Mesothelial cell of epicardium (in vitro differentiated cells): Measurements from ENCODE around the gene FOXQ1. TPM values are rescaled to one million over a fixed set of nuclear protein-coding genes. Genes with fewer than 3 reads are reported as not detected.

Experiments
- DNase-seq, 2 experiments: peaks; one replicate each; pipeline ENCODE4 v3.0.0; 2021; ENCODE audit warnings: low spot score in 2 of 2; ENCODE audit not compliant: unreplicated experiment in 2 of 2
- H3K27ac Mint-ChIP-seq: 2 replicates; pipeline ENCODE4 v1.8.0; 2021; ENCODE audit warnings: mixed read lengths
- H3K27me3 Mint-ChIP-seq: 2 replicates; pipeline ENCODE4 v1.8.0; 2021; ENCODE audit warnings: low read depth, mixed read lengths
- H3K36me3 Mint-ChIP-seq: 2 replicates; pipeline ENCODE4 v1.8.0; 2021; ENCODE audit warnings: mixed read lengths
- H3K4me1 Mint-ChIP-seq: 2 replicates; pipeline ENCODE4 v1.8.0; 2021; ENCODE audit warnings: mixed read lengths
- H3K4me3 Mint-ChIP-seq: 2 replicates; pipeline ENCODE4 v1.8.0; 2021; ENCODE audit warnings: mild to moderate bottlenecking, moderate library complexity, mixed read lengths
- H3K9me3 Mint-ChIP-seq: 2 replicates; pipeline ENCODE4 v1.8.0; 2021; ENCODE audit warnings: mixed read lengths
- total RNA-seq: library from RNA; stranded (reverse); gene quantifications from 3 replicates; pipeline ENCODE4 v1.2.1, GENCODE V29; 2021
- TF ChIP-seq, protein P1 (sequence below): fragments of 200-600 bp; sonication (generic); IDR thresholded peaks from one replicate; pipeline ENCODE4 v1.5.0; 2021; ENCODE audit warnings: antibody characterized with exemption; ENCODE audit not compliant: unreplicated experiment

The FOXQ1 gene, protein sequence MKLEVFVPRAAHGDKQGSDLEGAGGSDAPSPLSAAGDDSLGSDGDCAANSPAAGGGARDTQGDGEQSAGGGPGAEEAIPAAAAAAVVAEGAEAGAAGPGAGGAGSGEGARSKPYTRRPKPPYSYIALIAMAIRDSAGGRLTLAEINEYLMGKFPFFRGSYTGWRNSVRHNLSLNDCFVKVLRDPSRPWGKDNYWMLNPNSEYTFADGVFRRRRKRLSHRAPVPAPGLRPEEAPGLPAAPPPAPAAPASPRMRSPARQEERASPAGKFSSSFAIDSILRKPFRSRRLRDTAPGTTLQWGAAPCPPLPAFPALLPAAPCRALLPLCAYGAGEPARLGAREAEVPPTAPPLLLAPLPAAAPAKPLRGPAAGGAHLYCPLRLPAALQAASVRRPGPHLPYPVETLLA
- total RNA-seq = 0.20 to 0.53 TPM (median 0.41 TPM) in 3 replicates

DNA sequence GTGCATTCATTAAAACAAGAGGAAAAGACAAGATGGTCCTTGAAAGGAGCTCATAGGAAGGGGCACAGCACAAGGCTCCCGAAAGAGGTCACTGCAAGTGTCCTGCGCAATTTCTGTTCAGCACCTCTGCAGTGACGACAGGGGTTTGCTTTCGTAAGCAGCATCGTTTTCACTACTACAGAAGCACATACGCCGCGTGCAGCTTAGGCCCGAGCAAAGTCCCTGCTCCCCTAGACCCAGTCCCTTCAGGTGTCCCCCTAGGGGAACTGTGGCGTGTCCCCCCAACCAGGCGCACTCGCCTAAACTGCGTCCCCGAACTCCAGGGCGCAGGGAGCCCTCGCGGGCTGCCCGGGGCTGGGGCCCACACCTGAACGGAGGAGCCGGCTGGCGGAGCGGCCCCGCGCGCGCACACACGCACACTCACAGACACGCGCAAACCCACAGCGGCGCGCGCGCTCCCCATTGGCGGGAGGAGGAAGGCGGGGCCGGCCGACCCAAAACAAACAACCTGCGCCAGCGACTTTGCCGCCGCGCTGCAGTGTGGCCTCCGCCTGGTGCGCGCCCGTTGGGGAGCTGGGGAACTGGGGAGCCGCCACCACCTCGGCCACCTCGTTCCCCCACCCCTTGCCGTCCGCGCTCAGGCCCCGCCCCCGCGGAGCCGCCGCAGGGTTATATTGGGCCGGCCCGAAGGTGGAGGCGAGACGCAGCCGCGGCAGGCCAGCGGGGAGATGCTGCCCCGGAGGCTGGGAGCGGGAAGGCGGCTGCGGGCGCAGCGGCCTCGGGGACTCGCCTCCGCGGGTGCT, at the start of gene FOXQ1:
TSS of gene FOXQ1 (plus strand) at position 699 of the 803 bp plus-strand sequence. CDS start 607 bp downstream, outside the sequence.
- Mint-ChIP-seq H3K9me3 (peaks cover 1% of the 10 kb centered on the region), H3K4me1 (peaks cover 22% of the 10 kb centered on the region), H3K27ac (no peak within 1 kb of the TSS), H3K27me3 (peaks cover 91% of the 10 kb centered on the region), H3K4me3 (peak within 1 kb of the TSS; percentile 72), H3K36me3 (no peaks in the 10 kb centered on the region)
- TF ChIP-seq, protein P1, sequence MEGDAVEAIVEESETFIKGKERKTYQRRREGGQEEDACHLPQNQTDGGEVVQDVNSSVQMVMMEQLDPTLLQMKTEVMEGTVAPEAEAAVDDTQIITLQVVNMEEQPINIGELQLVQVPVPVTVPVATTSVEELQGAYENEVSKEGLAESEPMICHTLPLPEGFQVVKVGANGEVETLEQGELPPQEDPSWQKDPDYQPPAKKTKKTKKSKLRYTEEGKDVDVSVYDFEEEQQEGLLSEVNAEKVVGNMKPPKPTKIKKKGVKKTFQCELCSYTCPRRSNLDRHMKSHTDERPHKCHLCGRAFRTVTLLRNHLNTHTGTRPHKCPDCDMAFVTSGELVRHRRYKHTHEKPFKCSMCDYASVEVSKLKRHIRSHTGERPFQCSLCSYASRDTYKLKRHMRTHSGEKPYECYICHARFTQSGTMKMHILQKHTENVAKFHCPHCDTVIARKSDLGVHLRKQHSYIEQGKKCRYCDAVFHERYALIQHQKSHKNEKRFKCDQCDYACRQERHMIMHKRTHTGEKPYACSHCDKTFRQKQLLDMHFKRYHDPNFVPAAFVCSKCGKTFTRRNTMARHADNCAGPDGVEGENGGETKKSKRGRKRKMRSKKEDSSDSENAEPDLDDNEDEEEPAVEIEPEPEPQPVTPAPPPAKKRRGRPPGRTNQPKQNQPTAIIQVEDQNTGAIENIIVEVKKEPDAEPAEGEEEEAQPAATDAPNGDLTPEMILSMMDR = no peak
- DNase-seq = peak in 1 of 2 experiments; percentile 51

DNA sequence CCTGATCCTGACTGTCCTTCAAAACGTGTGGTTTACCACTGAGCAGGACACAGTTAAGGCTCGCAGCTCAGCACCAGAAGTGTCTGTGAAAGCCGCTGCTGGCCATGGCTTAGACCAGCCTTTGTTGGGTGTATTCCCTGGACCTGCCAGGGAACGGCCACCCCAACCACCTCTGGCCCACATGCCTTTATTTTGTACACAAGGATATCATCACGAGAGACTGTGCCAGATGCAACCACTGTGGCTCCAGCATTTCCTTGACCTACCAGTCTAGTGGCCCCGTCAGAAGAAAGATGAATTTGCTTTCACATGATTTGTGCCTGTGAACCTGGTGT, 49.2 kb upstream of the FOXQ1 start:
- TF ChIP-seq, protein P1 = no peak
- Mint-ChIP-seq H3K9me3 (no peaks in the 10 kb centered on the region), H3K4me1 (peaks cover 8% of the 10 kb centered on the region), H3K27me3 (peaks cover 38% of the 10 kb centered on the region), H3K27ac (no peak overlapping the region), H3K4me3 (no peak overlapping the region), H3K36me3 (no peaks in the 10 kb centered on the region)
- DNase-seq = no peak

DNA sequence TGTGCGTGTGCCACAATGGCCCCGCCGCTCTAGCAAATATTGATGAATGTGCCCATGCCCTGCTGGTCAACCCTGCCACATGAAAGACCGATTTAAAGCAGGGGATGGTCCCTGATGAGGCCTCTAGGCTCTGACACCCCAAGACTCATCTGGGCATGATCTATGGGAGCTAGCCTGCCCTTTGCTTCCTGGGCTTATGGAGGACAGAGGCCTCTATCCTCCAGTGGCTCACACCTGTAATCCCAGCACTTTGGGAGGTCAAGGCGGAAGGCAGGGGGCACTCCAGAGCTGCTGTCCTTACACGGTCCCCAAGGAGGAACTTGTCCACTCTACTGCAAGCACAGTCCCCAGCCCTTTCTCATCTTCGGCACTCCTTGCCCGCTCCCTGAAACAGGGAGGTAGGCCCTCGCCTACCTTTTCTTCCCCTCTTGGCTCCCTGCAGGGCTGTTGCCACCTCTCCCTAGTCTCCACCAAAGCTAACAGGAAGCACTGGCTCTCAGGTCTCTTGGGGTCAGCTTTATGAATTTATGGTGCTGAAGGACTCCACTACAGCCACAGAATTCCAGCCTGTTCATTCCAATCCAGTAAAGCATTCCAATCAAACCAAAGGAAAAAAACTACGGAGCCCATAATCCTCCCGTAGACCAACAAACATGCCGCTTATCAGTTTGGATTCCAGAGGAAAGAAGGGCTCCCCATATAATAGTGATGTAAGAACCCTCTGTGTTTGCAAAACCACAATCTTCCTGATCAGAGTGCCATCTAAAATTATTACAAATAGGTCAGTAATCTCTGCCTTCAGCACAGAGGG, 48.7 kb upstream of the FOXQ1 start:
- Mint-ChIP-seq H3K27me3 (peaks cover 37% of the 10 kb centered on the region), H3K4me1 (peaks cover 8% of the 10 kb centered on the region), H3K4me3 (no peak overlapping the region), H3K9me3 (no peaks in the 10 kb centered on the region), H3K36me3 (no peaks in the 10 kb centered on the region), H3K27ac (no peak overlapping the region)
- DNase-seq = no peak
- TF ChIP-seq, protein P1 = no peak

DNA sequence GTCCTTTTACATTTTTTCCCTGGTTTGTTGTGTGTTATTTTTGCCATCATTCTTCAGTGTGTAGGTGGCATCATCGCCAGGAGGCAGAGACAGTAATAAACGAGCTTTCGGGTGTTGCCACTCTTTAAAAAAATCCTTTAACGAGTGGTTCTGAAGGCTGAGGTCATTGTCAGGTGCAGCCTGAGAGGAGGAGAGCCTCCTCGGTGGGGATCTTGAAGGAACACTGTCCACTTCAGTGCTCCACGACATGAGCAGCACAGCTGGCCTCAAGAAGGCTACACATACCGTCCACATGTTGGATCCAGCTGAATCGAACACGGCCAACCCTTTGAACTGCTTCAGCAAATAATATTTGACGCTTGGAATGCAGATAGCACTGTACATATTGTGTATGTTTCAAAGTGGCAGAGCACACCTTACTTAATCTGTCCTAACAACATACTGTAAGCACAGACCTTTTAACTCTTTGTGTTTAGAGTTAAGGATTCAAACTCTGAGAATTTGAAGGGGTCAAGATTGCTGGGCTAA, 48.0 kb upstream of the FOXQ1 start:
- Mint-ChIP-seq H3K27ac (no peak overlapping the region), H3K36me3 (no peaks in the 10 kb centered on the region), H3K4me3 (no peak overlapping the region), H3K4me1 (peaks cover 8% of the 10 kb centered on the region), H3K27me3 (peaks cover 37% of the 10 kb centered on the region), H3K9me3 (no peaks in the 10 kb centered on the region)
- no peak for DNase-seq
- TF ChIP-seq, protein P1 = no peak
